22Rv1 (cell line): Measurements from ENCODE around the gene ERN2.
"Not testable (repeated sequence)": the region's sequence is repeated elsewhere in the genome, so short reads cannot be mapped to it uniquely, and the experiment has no call there.

ENCODE experiments used
- H3K27ac ChIP-seq: fragments of 450-650 bp; 2 replicates; pipeline ENCODE4 v1.5.1; 2017
- ZFX ChIP-seq: fragments of 450-650 bp; IDR thresholded peaks from 2 replicates; pipeline ENCODE4 v1.6.1; 2017; ENCODE audit warnings: antibody characterized with exemption, borderline replicate concordance
- TF ChIP-seq, protein P1 (sequence below): fragments of 450-650 bp; IDR thresholded peaks from 2 replicates; pipeline ENCODE4 v1.5.1; 2017; ENCODE audit warnings: mild to moderate bottlenecking

The ERN2 gene

DNA sequence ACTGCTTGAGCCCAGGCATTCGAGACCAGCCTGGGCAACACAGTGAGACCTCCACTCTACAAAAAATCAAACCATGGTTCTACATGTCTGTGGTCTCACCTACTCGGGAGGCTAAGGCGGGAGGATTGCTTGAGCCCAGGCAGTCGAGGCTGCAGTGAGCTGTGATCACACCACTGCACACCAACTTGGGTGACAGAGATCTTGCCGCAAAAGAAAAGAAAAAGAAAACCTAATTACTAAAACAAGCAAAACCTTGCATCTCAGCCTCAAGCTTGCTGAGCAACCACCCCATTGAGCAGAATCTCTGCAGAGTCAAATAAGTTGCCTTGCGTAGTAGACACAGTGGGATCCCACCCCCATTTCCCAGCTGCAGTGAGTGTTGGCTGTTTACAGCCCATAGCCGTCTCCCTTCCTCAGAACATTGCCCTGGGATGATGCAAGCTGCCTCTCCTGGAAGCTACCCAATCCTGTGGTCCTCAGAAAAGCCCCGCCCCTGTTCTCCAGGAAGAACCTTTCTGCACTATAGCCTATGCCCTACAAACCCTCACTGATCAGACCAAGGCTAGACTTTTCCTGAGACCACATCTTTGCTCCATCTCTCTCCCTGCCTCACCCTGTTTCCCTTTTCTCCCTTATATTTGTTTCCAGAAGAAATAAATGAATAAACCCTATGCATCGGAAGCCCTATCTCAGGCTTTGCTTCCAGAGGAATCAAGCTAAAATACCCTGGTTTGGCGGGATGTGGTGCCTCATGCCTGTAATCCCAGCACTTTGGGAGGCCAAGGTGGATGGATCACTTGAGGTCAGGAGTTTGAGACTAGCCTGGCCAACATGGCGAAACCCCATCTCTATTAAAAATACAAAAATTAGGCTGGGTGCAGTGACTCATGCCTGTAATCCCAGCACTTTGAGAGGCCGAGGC, 16.7 kb upstream of the ERN2 start:
- H3K27ac ChIP-seq: no peak overlapping the region
- TF ChIP-seq, protein P1, sequence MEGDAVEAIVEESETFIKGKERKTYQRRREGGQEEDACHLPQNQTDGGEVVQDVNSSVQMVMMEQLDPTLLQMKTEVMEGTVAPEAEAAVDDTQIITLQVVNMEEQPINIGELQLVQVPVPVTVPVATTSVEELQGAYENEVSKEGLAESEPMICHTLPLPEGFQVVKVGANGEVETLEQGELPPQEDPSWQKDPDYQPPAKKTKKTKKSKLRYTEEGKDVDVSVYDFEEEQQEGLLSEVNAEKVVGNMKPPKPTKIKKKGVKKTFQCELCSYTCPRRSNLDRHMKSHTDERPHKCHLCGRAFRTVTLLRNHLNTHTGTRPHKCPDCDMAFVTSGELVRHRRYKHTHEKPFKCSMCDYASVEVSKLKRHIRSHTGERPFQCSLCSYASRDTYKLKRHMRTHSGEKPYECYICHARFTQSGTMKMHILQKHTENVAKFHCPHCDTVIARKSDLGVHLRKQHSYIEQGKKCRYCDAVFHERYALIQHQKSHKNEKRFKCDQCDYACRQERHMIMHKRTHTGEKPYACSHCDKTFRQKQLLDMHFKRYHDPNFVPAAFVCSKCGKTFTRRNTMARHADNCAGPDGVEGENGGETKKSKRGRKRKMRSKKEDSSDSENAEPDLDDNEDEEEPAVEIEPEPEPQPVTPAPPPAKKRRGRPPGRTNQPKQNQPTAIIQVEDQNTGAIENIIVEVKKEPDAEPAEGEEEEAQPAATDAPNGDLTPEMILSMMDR: no peak
- TF ChIP-seq ZFX: no peak

DNA sequence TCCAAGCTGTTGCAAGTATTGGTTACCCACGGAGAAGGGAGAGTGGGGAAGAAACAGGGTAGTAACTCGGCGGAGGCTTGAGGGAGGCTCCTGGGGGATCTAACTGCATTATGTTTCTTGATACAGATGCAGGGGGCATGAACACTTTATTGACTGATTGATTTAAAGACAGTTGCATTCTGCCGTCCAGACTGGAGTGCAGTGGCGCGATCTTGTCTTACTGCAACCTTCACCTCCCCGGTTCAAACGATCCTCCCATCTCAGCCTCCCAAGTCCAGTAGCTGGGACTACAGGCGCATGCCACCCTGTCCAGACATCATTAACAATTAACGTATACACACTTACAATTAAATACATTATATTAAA, 15.1 kb upstream of the ERN2 start:
- no peak overlapping the region for H3K27ac ChIP-seq
- TF ChIP-seq ZFX: no peak
- TF ChIP-seq, protein P1: peak; percentile 50

DNA sequence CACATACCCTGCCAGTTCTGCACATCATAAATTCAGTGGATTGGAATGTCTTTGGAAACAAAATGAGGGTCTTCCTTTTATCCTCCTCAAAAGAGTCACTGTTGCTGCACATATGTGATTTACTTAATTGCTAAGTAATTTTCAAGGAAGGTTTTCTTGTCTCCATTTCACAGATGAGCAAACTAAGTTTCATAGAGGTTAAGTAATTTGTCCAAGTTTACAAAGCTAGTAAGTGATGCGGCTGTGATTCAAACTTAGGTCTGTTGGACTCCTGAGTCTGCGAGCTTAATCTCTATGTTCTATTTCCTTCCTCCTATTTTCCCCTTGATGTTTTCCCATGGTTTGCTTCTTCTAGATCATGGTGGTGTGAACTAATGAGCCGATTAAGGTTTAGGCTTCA, 13.7 kb upstream of the ERN2 start:
- no peak overlapping the region for H3K27ac ChIP-seq

DNA sequence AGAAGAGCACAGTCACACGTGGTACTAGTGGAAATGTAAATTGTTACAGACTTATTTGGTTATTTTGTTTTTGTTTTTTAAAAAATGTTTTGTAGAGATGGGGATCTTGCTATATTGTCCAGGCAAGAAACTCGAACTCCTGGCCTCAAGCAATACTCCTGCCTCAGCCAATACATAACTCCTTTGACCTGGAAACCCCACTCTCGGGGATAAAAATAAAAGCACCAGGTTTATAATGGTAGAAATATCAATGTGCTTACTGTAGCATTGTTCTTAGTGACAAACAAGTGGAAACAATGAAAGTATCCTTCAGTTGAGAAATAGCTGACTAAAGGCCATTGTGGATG, 11.7 kb upstream of the ERN2 start:
- no peak overlapping the region for H3K27ac ChIP-seq
- TF ChIP-seq ZFX: no peak
- TF ChIP-seq, protein P1: no peak

More for the DNA sequence above, 13.7 kb upstream of the ERN2 start:
- TF ChIP-seq, protein P1: no peak
- no peak for TF ChIP-seq ZFX

DNA sequence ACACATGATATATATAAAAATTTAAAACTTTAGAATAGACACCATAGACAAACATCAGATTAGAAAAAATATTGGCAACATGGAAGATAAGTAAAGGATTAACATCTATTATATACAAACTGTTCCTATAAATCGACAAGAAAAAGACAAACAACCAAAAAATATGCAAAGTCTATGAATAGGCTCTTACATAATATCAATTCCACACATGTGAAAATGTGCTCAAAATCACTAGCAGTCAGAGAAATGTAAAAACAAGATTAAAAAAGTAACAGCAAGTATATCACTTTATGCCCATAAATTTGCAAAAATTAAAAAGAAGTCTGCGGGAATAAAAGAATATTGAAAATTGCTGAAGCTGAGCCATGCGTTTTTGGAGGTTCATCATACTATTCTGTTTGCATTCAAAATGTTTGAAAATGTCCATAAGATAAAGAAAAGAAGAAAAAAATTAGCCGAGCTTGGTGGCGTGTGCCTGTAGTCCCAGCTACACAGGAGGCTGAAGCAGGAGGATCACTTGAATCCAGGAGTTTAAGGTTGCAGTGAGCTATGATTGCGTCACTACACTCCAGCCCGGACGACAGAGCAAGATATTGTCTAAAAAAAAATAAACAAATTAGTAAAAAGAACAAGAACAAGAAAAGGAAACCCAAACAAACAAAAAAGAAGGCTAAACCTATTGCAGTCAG, 11.2 kb upstream of the ERN2 start:
- TF ChIP-seq ZFX: no peak
- TF ChIP-seq, protein P1: no peak
- H3K27ac ChIP-seq: no peak overlapping the region

DNA sequence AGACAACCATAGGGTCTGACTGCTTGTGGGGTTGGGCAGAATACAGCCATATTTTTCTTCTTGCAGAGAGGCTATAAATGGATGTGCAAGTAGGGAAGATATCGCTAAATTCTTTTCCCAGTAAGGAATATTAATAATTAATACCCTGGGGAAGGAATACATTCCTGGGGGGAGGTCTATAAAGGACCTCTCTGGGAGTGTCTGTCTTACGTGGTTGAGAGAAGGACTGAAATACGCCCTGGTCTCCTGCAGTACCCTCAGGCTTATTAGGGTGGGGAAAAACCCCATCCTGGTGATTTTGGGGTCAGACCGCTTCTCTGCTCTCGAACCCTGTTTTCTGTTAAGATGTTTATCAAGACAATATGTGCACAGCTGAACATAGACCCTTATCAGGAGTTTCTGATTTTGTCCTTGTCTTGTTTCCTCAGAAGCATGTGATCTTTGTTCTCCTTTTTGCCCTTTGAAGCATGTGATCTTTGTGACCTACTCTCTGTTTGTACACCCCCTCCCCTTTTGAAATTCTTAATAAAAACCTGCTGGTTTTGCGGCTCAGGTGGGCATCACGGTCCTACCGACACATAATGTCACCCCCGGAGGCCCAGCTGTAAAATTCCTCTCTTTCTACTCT, 9.7 kb upstream of the ERN2 start:
- not testable (repeated sequence) for H3K27ac ChIP-seq

DNA sequence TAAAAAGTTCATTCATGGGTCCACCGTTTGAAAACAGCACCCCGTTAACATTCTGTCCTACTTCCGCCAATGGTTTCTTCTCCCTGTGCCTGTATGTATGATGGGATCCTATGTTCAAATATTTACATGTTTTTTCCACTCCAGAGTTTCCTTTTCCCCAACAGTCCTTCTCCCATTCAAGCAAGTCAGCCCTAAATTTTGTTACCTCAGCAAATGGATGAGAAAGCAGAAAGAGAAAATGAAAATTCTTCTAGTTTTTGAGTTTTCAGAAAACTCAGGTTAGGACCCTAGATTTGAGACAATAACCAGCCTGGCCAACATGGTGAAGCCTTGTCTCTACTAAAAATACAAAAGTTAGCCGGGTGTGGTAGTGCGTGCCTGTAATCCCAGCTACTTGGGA, 3.5 kb upstream of the ERN2 start:
- TF ChIP-seq ZFX: no peak
- TF ChIP-seq, protein P1: no peak
- no peak overlapping the region for H3K27ac ChIP-seq
